Left colon (tissue), 2 donors: ENCODE data around the gene RNASET2. TPM values are rescaled to one million over a fixed set of nuclear protein-coding genes. Genes with fewer than 3 reads are reported as not detected.
"Not testable (repeated sequence)": the region's sequence is repeated elsewhere in the genome, so short reads cannot be mapped to it uniquely, and the experiment has no call there.

Source experiments
- ATAC-seq: fragments of 200-7000 bp; cut with Tn5 transposase; one replicate; pipeline ENCODE4 v1.9.1; 2020; ENCODE audit warnings: mild to moderate bottlenecking, moderate library complexity
- DNase-seq, 2 donors: peaks; one replicate each; pipeline ENCODE4 v3.0.0-alpha.2; 2020
- intact Hi-C, 2 donors: fragments of 100-400 bp; cut with DNase I in 1 of 2; cut with micrococcal nuclease in 1 of 2; formaldehyde crosslinking; loops; one replicate each; pipeline versions ENCODE4 v1.11.2 to v1.14.0; 2022; cut with DNase I, micrococcal nuclease
- total RNA-seq, 2 donors: library from RNA; stranded (reverse); fragmentation: NEBNext Ultra II Directional; extraction: Animal tissue kit (Norgen Biotek cat#: 25700); gene quantifications; one replicate each; pipeline ENCODE4 v1.2.1, GENCODE V29; 2021
- donor health status: DM: no; HTN: no; CAD: no.
- donor health status: DM: yes; HTN: yes; CAD: no.

RNASET2 gene
- total RNA-seq, 2 donors from 2014 or later, result 130 to 151 TPM

- no peak for ATAC-seq
- no peak for DNase-seq
- intact Hi-C loops, result no loop called here
Measured at GRCh38 chr6:166951670-166952060, 4.7 kb downstream of the RNASET2 start.

GRCh38 chr6:166950892-166951669 is 5.3 kb downstream of the RNASET2 start:
- ATAC-seq, intact Hi-C loops: not testable (repeated sequence)
- DNase-seq, result peak; percentile 59 to 82

GRCh38 chr6:166950443-166950821 is 5.9 kb downstream of the RNASET2 start:
- intact Hi-C loops, result no loop called here
- peak; percentile 1 for ATAC-seq
- DNase-seq, result no peak

GRCh38 chr6:166949528-166950442 is 6.6 kb downstream of the RNASET2 start:
- DNase-seq (peak in 1 of 2 donors; percentile 37), ATAC-seq (peak; percentile 86)
- intact Hi-C loops, result no loop called here

GRCh38 chr6:166948724-166949123 is 7.6 kb downstream of the RNASET2 start:
- ATAC-seq, DNase-seq, intact Hi-C loops: not testable (repeated sequence)

- intact Hi-C loops, result no loop called here
- DNase-seq (no peak), ATAC-seq (no peak)
Measured at GRCh38 chr6:166947251-166947650, 9.1 kb downstream of the RNASET2 start.

- no peak for ATAC-seq
- intact Hi-C loops, result no loop called here
- DNase-seq, result no peak
Measured at GRCh38 chr6:166946125-166946524, 10.2 kb downstream of the RNASET2 start.

- intact Hi-C loops, result no loop called here
- no peak for DNase-seq
- ATAC-seq, result no peak
Measured at GRCh38 chr6:166944666-166945256, 11.6 kb downstream of the RNASET2 start.

- DNase-seq (no peak), ATAC-seq (no peak)
- intact Hi-C loops, result no loop called here
Measured at GRCh38 chr6:166942393-166943168, 13.8 kb downstream of the RNASET2 start.

GRCh38 chr6:166940643-166941068 is 15.7 kb downstream of the RNASET2 start:
- DNase-seq (no peak), ATAC-seq (no peak)
- intact Hi-C loops, result no loop called here

GRCh38 chr6:166939894-166940293 is 16.5 kb downstream of the RNASET2 start:
- ATAC-seq (no peak), DNase-seq (no peak)
- intact Hi-C loops, result no loop called here

GRCh38 chr6:166939345-166939744 is 17.0 kb downstream of the RNASET2 start:
- DNase-seq (no peak), ATAC-seq (no peak)
- intact Hi-C loops, result no loop called here

- DNase-seq (no peak), ATAC-seq (no peak)
- intact Hi-C loops, result no loop called here
Measured at GRCh38 chr6:166938704-166939103, 17.6 kb downstream of the RNASET2 start.

- no peak for DNase-seq
- intact Hi-C loops, result no loop called here
- ATAC-seq, result no peak
Measured at GRCh38 chr6:166938150-166938549, 18.2 kb downstream of the RNASET2 start.

- ATAC-seq (no peak), DNase-seq (no peak)
- intact Hi-C loops, result no loop called here
Measured at GRCh38 chr6:166937746-166938145, 18.6 kb downstream of the RNASET2 start.

GRCh38 chr6:166936079-166936787 is 20.1 kb downstream of the RNASET2 start:
- DNase-seq (no peak), ATAC-seq (no peak)
- intact Hi-C loops, result no loop called here

GRCh38 chr6:166935353-166935752 is 21.0 kb downstream of the RNASET2 start:
- intact Hi-C loops, result no loop called here
- DNase-seq, result no peak
- ATAC-seq, result no peak

- ATAC-seq (no peak), DNase-seq (no peak)
- intact Hi-C loops, result no loop called here
Measured at GRCh38 chr6:166934174-166934573, 22.2 kb downstream of the RNASET2 start.
